ENCODE data around the gene OBSL1. TPM values are rescaled to one million over a fixed set of nuclear protein-coding genes. Genes with fewer than 3 reads are reported as not detected.

OBSL1 gene
- total and polyA plus RNA-seq, 7 donors: 10.3 to 134 (median 38.7) TPM

DNA sequence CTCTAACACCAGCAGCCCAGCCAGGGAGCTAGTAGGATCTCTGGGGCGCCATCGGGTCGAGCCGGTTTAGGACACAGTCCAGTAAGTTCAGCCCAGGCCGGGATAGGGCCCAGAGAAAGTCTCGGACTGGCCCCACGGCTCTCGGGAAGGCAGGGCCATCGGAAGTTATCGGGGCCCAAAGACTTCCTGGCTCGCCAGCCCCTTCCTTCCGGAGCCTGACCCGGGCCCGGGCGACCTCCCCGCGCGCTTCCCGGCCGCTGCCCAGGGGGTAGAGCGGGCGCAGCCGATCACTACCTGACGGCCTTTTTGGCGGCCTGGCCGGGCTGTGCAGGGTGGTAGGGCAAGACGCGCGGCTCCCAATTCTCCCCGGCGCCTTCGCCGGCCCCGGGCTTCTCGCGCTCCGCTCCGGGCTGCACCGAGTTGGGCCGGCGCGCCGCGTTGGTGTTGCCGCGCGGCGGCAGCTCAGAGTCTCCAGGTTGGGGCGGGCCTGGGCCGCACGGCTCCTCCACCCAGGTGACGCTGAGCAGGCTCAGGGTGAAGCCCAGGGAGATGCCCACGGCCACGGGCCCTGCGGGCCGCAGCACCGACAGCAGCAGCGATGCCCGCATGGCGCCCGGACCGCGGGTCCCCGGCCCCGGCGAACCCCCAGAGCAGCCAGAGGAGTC lies 28.3 kb downstream of the OBSL1 start:
- H3K27ac ChIP-seq: peak overlapping the region; percentile 94
- no peaks in the 10 kb centered on the region for H3K9me3 ChIP-seq
- peak overlapping the region; percentile 79 for H3K4me3 ChIP-seq
- TF ChIP-seq, protein P1, sequence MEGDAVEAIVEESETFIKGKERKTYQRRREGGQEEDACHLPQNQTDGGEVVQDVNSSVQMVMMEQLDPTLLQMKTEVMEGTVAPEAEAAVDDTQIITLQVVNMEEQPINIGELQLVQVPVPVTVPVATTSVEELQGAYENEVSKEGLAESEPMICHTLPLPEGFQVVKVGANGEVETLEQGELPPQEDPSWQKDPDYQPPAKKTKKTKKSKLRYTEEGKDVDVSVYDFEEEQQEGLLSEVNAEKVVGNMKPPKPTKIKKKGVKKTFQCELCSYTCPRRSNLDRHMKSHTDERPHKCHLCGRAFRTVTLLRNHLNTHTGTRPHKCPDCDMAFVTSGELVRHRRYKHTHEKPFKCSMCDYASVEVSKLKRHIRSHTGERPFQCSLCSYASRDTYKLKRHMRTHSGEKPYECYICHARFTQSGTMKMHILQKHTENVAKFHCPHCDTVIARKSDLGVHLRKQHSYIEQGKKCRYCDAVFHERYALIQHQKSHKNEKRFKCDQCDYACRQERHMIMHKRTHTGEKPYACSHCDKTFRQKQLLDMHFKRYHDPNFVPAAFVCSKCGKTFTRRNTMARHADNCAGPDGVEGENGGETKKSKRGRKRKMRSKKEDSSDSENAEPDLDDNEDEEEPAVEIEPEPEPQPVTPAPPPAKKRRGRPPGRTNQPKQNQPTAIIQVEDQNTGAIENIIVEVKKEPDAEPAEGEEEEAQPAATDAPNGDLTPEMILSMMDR (IDR thresholded peaks at IDR 0.05): no peak
- intact Hi-C loops (cut with DNase I): loop anchor here (2.0 to 10.0 kb wide), 3 partner anchors 100 to 368 kb away; partner anchors contain the start of genes CNPPD1 (in 1 of the 2), RETREG2 (in 1 of the 2) and SLC23A3 (in 1 of the 2)
- peak; percentile 25 to 56 (median 45) for ATAC-seq
- H3K36me3 ChIP-seq (ENCODE audit: insufficient read depth in 1 of 2, low read depth in 1 of 2): peaks cover 0 to 29% of the 10 kb centered on the region in 2 donors
- WGBS, 3 donors: 0 to 1% (median 1%) methylated on average over 47 to 66 of the region's 66 CpGs
- peaks cover 23% of the 10 kb centered on the region for H3K4me1 ChIP-seq
- no peaks in the 10 kb centered on the region for H3K27me3 ChIP-seq (ENCODE audit: insufficient read depth in 3 of 3, low read length in 2 of 3)
- peak in 1 of 2 donors; percentile 69 for DNase-seq

DNA sequence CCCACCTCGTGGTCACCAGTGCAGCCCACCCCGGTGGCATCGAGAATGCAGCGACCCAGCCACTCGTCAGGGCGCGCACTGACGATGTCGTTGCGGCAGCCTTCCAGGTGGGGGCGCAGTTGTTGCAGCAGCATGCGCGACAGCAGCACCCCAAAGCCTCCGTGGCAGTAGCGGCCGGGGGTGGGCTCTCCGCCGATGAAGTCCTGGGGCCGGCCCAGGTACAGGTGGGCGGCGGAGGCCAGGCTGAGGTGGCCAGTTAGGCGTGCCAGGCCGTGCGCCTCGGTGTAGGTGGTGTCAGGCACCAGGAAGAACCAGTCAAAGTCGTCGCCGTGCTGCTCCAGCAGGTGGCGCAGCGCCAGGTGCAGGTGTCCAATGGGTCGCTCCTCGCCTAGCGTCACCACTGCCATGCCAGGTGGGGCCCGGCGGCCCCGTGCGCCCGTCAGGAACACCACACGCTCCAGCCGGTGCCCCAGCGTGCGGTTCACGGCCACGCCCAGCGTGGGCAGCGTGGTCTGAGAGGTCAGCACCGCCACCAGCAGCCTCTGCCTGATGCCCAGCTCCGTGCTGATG lies 29.6 kb downstream of the OBSL1 start:
- Histone ChIP-seq H3K4me1 (peaks cover 23% of the 10 kb centered on the region), H3K27ac (no peak overlapping the region)
- WGBS, 3 donors: 14 to 22% (median 15%) methylated on average over 47 to 48 of the region's 48 CpGs

DNA sequence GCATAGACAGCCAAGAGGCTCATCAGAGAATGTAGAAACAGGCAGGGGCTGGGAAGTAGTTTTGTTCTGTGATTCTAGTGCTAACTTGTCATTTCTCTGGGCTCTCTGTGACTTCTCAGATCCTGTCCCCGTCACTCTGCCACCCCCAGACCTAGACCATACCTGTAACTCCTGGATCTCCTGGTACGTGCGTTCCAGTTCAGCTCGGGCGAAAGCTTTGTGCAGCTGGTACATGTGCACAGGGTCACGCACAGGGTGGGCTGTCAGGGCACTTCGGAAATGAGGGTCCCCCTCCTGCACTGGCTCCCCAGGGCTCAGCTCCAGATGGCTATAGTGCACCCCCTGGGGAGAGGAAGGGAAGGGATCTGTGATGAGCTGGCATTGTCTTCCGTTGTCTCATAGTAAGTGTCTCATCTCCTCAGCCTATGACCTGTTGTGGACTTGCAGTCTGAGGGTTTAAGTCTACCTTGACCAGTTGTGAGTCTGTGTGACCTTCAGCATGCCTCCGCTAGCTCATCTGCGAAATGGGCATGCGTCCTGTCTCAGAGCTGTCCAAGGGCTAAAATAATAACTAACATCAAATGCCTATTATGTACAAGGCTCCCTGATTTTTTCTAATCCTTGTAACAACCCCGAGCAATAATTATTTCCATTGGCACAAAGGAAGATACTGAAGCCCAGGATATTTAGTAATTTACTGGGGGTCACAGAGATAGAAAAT lies 30.4 kb downstream of the OBSL1 start:
- Histone ChIP-seq H3K9me3 (no peaks in the 10 kb centered on the region), H3K27ac (no peak overlapping the region), H3K4me1 (peaks cover 23% of the 10 kb centered on the region), H3K36me3 (ENCODE audit: insufficient read depth in 1 of 2, low read depth in 1 of 2) (peaks cover 0 to 29% of the 10 kb centered on the region in 2 donors), H3K4me3 (no peak overlapping the region), H3K27me3 (ENCODE audit: insufficient read depth in 3 of 3, low read length in 2 of 3) (no peaks in the 10 kb centered on the region)
- 90 to 92% (median 90%) methylated on average over 12 of the region's 12 CpGs for WGBS, 3 donors
- TF ChIP-seq, protein P1 (IDR thresholded peaks at IDR 0.05): no peak
- intact Hi-C loops (cut with DNase I): loop anchor here (2.0 to 10.0 kb wide), 3 partner anchors 102 to 366 kb away; partner anchors contain the start of genes CNPPD1 (in 1 of the 2), RETREG2 (in 1 of the 2) and SLC23A3 (in 1 of the 2)
- DNase-seq (no peak), ATAC-seq (no peak)

More for the DNA sequence above, 29.6 kb downstream of the OBSL1 start:
- TF ChIP-seq, protein P1 (IDR thresholded peaks at IDR 0.05): peak; percentile 80
- H3K9me3 ChIP-seq: no peaks in the 10 kb centered on the region
- H3K4me3 ChIP-seq: peak overlapping the region; percentile 38
- no peaks in the 10 kb centered on the region for H3K27me3 ChIP-seq (ENCODE audit: insufficient read depth in 3 of 3, low read length in 2 of 3)
- peak; percentile 30 to 49 (median 31) for ATAC-seq
- intact Hi-C loops (cut with DNase I): loop anchor here (2.0 to 10.0 kb wide), 3 partner anchors 101 to 367 kb away; partner anchors contain the start of genes CNPPD1 (in 1 of the 2), RETREG2 (in 1 of the 2) and SLC23A3 (in 1 of the 2)
- peaks cover 0 to 29% of the 10 kb centered on the region in 2 donors for H3K36me3 ChIP-seq (ENCODE audit: insufficient read depth in 1 of 2, low read depth in 1 of 2)
- DNase-seq: peak; percentile 74 to 87

DNA sequence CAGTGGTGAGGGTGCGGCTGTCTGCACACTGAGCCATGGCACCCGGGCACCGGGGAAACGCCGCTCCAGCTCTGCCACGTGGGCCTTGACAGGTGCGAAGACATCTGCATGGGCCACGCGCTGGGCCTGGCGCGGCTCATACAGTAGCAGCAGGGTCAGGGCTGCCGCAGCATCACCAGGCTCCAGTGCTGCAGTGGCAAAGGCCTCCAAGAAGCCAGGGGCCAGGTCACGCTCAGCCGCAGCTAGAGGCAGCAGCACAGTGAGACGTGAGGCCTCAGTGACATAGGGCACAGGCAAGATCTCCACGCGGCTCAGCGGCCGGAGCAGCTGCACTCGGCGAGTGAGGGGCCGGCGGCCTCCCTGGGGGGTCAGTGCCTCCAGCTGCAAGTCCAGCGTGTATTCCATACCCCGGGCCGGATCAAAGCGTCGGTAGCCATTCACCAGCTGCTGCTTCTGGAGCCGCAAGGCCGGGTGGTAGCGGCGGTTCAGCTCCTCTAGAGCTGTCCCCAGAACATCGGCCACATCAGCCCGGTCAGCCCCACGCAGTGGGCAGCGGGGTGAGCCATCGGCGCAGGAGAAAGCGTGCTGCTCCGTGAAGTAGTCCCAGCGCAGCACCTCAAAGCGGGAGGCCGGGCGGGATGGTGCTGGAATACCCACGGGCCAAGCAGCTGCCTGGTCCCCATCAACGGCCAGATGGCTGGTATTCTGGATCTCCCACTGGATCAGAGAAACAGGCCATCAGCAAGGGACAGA lies 31.2 kb downstream of the OBSL1 start:
- Histone ChIP-seq H3K9me3 (no peaks in the 10 kb centered on the region), H3K4me3 (no peak overlapping the region), H3K27ac (no peak overlapping the region), H3K36me3 (ENCODE audit: insufficient read depth in 1 of 2, low read depth in 1 of 2) (peaks cover 0 to 29% of the 10 kb centered on the region in 2 donors), H3K27me3 (ENCODE audit: insufficient read depth in 3 of 3, low read length in 2 of 3) (no peaks in the 10 kb centered on the region), H3K4me1 (peaks cover 23% of the 10 kb centered on the region)
- DNase-seq (no peak), ATAC-seq (no peak)
- 86 to 88% (median 87%) methylated on average over 45 to 46 of the region's 46 CpGs for WGBS, 3 donors
- intact Hi-C loops (cut with DNase I): loop anchor here (2.0 to 10.0 kb wide), 4 partner anchors 103 to 375 kb away; partner anchors contain the start of genes CNPPD1 (in 1 of the 2), NHEJ1 (in 1 of the 2), RETREG2 (in 1 of the 2) and SLC23A3 (in 1 of the 2)
- TF ChIP-seq, protein P1 (IDR thresholded peaks at IDR 0.05): no peak

Data from psoas muscle (tissue), 8 donors.